Fibroblast of skin of right quadriceps (primary cell): ENCODE data around the gene TEX48.

Source experiments
- DNase-seq: peaks from one replicate; pipeline ENCODE4 v3.0.0-alpha.2; 2013

The TEX48 gene

GRCh38 chr9:114681594-114682332 lies at the start of gene TEX48:
Gene TEX48 (minus strand): TSS chr9:114682192. CDS start chr9:114671723, 10,469 bp downstream.
- DNase-seq, result peak; percentile 73

- DNase-seq, result no peak
Measured at GRCh38 chr9:114731701-114732100, 49.7 kb upstream of the TEX48 start.

- no peak for DNase-seq
Measured at GRCh38 chr9:114729706-114730105, 47.7 kb upstream of the TEX48 start.

- no peak for DNase-seq
Measured at GRCh38 chr9:114725930-114726329, 43.9 kb upstream of the TEX48 start.

- no peak for DNase-seq
Measured at GRCh38 chr9:114724744-114725143, 42.8 kb upstream of the TEX48 start.

GRCh38 chr9:114723931-114724330 lies 41.9 kb upstream of the TEX48 start:
- peak; percentile 77 for DNase-seq

- DNase-seq, result no peak
Measured at GRCh38 chr9:114722937-114723620, 41.1 kb upstream of the TEX48 start.

- DNase-seq, result peak; percentile 93
Measured at GRCh38 chr9:114722081-114722621, 40.2 kb upstream of the TEX48 start.

- no peak for DNase-seq
Measured at GRCh38 chr9:114721491-114722079, 39.6 kb upstream of the TEX48 start.

GRCh38 chr9:114720086-114720676 lies 38.2 kb upstream of the TEX48 start:
- peak; percentile 46 for DNase-seq

GRCh38 chr9:114719290-114719689 lies 37.3 kb upstream of the TEX48 start:
- no peak for DNase-seq

GRCh38 chr9:114718801-114719221 lies 36.8 kb upstream of the TEX48 start:
- no peak for DNase-seq

GRCh38 chr9:114717908-114718486 lies 36.0 kb upstream of the TEX48 start:
- DNase-seq, result no peak

GRCh38 chr9:114709636-114710035 lies 27.6 kb upstream of the TEX48 start:
- DNase-seq, result no peak

GRCh38 chr9:114706711-114707110 lies 24.7 kb upstream of the TEX48 start:
- DNase-seq, result no peak

GRCh38 chr9:114701988-114702387 lies 20.0 kb upstream of the TEX48 start:
- DNase-seq, result no peak

- no peak for DNase-seq
Measured at GRCh38 chr9:114697951-114698351, 16.0 kb upstream of the TEX48 start.

- peak; percentile 59 for DNase-seq
Measured at GRCh38 chr9:114696814-114697544, 15.0 kb upstream of the TEX48 start.

GRCh38 chr9:114695948-114696347 lies 14.0 kb upstream of the TEX48 start:
- DNase-seq, result no peak

GRCh38 chr9:114694719-114695269 lies 12.8 kb upstream of the TEX48 start:
- no peak for DNase-seq

GRCh38 chr9:114694146-114694545 lies 12.2 kb upstream of the TEX48 start:
- DNase-seq, result peak; percentile 82
